GM12874 (cell line): Measurements from ENCODE around the gene TTN.

ENCODE experiments used
- TF ChIP-seq, protein P1 (sequence below): IDR thresholded peaks from 2 replicates; pipeline ENCODE4 v1.5.1; 2011; ENCODE audit warnings: low read depth, mild to moderate bottlenecking, control low read depth, low read length, moderate library complexity; ENCODE audit not compliant: insufficient read depth

The TTN gene

DNA sequence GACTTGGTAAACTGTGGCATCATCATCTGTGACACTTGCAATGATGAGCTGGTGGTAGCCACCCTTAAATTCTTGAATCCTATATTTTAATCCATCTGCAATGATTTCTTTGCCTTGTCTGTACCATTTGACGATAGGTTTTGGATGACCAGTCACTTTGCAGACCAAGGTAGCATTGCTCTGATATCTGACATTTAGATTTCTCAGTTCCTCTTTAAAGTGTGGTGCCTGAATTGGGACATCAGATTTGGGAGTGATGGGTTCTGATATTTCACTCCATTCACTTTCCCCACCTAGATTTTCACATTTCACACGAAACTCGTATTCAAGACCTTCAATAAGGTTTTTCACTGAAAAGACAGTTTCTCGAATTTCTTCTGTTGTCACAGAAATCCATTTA, 271.2 kb downstream of the TTN start:
- TF ChIP-seq, protein P1, sequence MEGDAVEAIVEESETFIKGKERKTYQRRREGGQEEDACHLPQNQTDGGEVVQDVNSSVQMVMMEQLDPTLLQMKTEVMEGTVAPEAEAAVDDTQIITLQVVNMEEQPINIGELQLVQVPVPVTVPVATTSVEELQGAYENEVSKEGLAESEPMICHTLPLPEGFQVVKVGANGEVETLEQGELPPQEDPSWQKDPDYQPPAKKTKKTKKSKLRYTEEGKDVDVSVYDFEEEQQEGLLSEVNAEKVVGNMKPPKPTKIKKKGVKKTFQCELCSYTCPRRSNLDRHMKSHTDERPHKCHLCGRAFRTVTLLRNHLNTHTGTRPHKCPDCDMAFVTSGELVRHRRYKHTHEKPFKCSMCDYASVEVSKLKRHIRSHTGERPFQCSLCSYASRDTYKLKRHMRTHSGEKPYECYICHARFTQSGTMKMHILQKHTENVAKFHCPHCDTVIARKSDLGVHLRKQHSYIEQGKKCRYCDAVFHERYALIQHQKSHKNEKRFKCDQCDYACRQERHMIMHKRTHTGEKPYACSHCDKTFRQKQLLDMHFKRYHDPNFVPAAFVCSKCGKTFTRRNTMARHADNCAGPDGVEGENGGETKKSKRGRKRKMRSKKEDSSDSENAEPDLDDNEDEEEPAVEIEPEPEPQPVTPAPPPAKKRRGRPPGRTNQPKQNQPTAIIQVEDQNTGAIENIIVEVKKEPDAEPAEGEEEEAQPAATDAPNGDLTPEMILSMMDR = no peak

DNA sequence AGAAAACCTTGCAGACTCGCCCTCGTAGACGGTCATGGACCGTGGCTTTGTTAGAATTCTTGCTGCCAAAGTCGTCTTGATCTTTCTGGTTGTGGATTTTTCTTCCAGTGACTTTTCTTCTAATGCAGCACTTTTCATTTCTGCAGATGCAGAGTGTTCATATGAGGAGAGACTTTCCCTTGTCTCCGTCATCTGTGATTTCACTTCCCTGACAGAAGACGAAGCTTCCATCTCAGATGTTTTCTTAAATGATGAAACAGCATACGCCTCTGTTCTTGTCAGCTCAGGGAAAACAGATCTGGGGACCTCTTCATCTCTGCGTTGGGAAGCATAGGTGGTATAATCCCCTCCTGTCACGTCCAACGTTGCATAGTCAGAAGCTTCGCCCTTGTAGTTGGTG, 276.1 kb downstream of the TTN start:
- TF ChIP-seq, protein P1 = no peak

DNA sequence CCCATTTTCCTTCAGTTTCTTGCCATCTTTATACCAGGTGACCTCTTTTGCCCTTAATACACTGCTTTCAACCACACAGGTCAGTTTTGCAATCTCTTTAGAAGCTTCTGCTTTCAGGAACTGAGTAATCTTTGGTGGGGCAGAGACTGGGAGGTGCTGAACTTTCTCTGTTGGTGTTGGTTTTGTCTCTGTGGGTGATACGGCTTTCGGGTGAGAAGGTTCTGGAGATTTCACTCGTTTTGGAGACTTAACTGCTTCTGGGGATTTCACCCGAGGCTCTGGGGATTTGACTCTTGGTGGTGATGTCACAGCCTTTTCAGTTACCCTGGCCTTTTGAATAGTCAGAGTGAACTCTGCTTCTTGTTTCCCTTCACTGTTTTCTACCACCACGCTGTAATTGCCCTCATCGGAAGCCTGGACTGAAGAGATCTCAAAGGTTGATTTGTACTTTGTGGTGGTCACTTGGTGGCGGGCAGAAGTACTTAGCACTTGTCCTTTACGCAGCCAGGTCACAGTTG, 276.5 kb downstream of the TTN start:
- TF ChIP-seq, protein P1 = no peak

DNA sequence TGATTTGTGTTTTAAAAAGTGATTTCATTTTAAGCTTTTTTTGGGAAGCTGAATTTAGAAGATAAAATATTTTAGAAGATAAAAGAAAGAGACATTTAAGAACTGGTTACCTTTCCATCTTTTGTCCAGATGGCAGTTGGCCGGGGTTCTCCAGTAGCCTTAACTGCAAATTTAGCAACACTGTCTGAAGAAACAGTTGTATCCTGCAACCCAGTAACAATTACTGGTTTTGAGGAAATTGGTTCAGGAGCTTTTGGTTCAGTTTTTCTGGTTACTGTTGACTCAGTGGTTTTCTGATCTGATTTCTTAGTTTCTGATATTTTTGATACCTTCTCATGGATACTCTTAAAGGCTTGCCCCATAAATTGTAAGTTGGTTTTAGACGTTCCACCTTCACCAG, 277.1 kb downstream of the TTN start:
- TF ChIP-seq, protein P1 = no peak

DNA sequence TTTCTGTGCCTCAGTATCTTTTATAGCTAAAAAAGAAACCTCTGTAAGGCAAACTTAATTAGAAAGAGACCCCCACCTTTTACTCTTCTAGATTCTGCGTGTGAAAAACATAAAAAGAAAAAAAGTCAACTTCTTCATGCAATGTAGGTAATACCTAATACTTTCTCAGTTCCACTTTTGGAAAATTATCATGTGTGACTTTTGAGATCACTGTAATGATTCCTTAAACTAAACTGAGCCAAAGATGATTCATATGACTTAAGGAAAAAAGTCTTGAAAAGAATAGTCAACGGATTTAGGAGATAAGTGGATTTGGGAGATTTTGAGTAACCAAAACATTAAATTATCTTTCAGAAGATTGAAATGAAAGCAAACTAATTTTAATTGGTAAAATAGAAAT, 278.0 kb downstream of the TTN start:
- TF ChIP-seq, protein P1 = no peak

DNA sequence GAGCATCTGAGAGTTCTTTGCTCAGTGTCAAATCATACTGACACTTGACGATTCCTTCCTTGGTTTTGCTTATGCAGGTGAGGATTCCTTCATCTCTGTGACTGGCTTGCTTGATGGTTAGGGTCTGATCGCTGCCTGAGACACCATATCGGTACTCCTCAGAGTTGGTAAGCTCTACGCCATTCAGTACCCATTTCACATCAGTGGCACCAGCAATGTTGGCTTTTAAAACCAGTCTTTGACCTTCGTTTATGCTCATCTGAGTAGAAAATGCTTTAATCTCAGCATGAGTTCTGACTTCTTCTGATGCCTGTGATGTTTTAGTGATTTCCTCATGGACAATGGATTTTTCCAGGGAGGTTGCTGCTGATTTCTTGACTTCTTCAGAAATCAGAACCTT, 278.6 kb downstream of the TTN start:
- TF ChIP-seq, protein P1 = no peak

DNA sequence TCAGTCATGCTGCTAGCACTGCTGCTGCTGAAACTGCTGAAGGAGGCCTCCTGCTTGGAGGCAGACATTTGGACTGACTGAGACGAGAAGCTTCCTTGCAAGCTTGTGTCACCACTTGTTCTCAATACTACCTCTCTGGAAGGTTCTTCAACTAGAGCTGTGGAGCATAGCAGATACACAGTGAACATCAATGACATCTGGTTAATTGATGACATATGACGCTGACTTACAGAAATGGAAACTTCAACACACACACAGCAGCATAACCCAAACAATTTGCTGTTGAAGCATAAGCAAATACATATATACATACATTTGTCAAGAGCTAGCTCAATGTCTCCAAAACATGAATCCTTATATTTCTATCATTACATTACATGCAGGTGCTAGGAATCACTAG, 279.6 kb downstream of the TTN start:
- TF ChIP-seq, protein P1 = no peak
